Measurements from ENCODE around the gene RPL22.

DNA sequence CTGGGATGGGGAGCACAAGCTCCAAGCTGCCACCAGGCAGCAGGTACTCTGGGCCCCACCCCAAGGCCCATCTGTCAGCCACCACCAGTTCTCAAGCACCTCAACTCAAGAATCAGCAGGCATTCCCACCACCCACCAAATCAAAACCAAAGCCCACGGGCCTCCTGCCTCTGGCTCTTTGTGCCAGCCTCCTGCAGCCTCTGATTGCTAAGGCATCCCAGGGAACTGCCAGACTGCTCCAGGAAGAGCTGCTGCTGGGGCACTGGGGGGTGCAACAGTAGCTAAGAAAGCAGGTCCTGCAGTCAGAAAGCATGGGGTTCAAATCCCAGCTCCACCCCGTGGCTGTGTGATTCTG lies 54.0 kb downstream of the RPL22 start:
- TF ChIP-seq, protein P1, sequence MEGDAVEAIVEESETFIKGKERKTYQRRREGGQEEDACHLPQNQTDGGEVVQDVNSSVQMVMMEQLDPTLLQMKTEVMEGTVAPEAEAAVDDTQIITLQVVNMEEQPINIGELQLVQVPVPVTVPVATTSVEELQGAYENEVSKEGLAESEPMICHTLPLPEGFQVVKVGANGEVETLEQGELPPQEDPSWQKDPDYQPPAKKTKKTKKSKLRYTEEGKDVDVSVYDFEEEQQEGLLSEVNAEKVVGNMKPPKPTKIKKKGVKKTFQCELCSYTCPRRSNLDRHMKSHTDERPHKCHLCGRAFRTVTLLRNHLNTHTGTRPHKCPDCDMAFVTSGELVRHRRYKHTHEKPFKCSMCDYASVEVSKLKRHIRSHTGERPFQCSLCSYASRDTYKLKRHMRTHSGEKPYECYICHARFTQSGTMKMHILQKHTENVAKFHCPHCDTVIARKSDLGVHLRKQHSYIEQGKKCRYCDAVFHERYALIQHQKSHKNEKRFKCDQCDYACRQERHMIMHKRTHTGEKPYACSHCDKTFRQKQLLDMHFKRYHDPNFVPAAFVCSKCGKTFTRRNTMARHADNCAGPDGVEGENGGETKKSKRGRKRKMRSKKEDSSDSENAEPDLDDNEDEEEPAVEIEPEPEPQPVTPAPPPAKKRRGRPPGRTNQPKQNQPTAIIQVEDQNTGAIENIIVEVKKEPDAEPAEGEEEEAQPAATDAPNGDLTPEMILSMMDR (IDR thresholded peaks at IDR 0.05) = no peak
- TF ChIP-seq POLR2A (IDR thresholded peaks at IDR 0.05) (no peak), POLR2AphosphoS5 (IDR thresholded peaks at IDR 0.05) (no peak)
